ENCODE results near the gene TRAPPC1.

GRCh38 chr17:7889166-7889955 is 42.4 kb downstream of the TRAPPC1 start:
- TF ChIP-seq CTCF (IDR thresholded peaks at IDR 0.05) (peak; percentile 33 to 60 (median 45)), POLR2A (IDR thresholded peaks at IDR 0.05) (no peak)

All from right lobe of liver (tissue), 4 donors.